Lower lobe of right lung (tissue), 2 donors: ENCODE measurements around the gene RNF43. TPM values are rescaled to one million over a fixed set of nuclear protein-coding genes. Genes with fewer than 3 reads are reported as not detected.

ENCODE experiments used
- ATAC-seq, 2 donors: fragments of 200-7000 bp; cut with Tn5 transposase; one replicate each; pipeline ENCODE4 v1.9.1; 2020 to 2022; ENCODE audit warnings: mild to moderate bottlenecking in 2 of 2, moderate library complexity in 2 of 2
- DNase-seq: peaks from one replicate; pipeline ENCODE4 v3.0.0-alpha.2; 2020
- H3K27ac ChIP-seq: fragments of 200-600 bp; one replicate; pipeline ENCODE4 v1.8.0; 2022
- H3K27me3 ChIP-seq: fragments of 200-600 bp; one replicate; pipeline ENCODE4 v1.8.0; 2022; ENCODE audit warnings: low read depth
- H3K36me3 ChIP-seq: fragments of 200-600 bp; one replicate; pipeline ENCODE4 v1.8.0; 2022; ENCODE audit warnings: mild to moderate bottlenecking
- H3K4me1 ChIP-seq: fragments of 200-600 bp; one replicate; pipeline ENCODE4 v1.8.0; 2022
- H3K4me3 ChIP-seq: fragments of 200-600 bp; one replicate; pipeline ENCODE4 v1.8.0; 2022; ENCODE audit warnings: mild to moderate bottlenecking
- H3K9me3 ChIP-seq: fragments of 200-600 bp; one replicate; pipeline ENCODE4 v1.8.0; 2022
- intact Hi-C: fragments of 100-400 bp; cut with DNase I; formaldehyde crosslinking; loops from one replicate; pipeline ENCODE4 v1.11.0; 2022
- total RNA-seq: library from RNA; stranded (reverse); fragmentation: NEBNext Ultra II Directional; extraction: Animal tissue kit (Norgen Biotek cat#: 25700); gene quantifications from one replicate; pipeline ENCODE4 v1.2.1, GENCODE V29; 2021
- TF ChIP-seq, protein P1 (sequence below): fragments of 200-600 bp; IDR thresholded peaks from one replicate; pipeline ENCODE4 v1.8.0; 2022; ENCODE audit warnings: antibody characterized with exemption, mild to moderate bottlenecking
- donor health status: DM: no; HTN: yes; CAD: no; lungs with severe emphysema.

Gene RNF43
- total RNA-seq, 1 donor from 2014 or later: 9.7 TPM

DNA sequence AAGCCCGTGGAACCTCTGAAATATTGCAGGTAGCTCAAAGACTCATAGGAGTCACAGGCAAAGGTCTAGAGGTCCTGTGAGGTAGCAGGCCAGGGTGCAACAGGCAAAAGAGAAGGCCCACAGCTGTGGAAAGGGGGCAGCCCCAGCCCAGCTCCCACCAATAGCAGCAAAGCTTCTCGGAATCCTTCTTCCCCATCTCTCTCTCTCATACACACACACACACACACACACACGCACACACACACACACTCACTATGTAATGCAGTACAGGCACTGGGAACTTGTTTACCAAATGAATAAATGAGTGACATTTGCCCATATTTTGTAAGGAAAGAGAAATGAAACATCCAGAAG is 48.5 kb downstream of the RNF43 start:
- H3K27me3 ChIP-seq: no peaks in the 10 kb centered on the region
- TF ChIP-seq, protein P1, sequence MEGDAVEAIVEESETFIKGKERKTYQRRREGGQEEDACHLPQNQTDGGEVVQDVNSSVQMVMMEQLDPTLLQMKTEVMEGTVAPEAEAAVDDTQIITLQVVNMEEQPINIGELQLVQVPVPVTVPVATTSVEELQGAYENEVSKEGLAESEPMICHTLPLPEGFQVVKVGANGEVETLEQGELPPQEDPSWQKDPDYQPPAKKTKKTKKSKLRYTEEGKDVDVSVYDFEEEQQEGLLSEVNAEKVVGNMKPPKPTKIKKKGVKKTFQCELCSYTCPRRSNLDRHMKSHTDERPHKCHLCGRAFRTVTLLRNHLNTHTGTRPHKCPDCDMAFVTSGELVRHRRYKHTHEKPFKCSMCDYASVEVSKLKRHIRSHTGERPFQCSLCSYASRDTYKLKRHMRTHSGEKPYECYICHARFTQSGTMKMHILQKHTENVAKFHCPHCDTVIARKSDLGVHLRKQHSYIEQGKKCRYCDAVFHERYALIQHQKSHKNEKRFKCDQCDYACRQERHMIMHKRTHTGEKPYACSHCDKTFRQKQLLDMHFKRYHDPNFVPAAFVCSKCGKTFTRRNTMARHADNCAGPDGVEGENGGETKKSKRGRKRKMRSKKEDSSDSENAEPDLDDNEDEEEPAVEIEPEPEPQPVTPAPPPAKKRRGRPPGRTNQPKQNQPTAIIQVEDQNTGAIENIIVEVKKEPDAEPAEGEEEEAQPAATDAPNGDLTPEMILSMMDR: no peak
- DNase-seq: no peak
- no peaks in the 10 kb centered on the region for H3K9me3 ChIP-seq
- H3K4me3 ChIP-seq: no peak overlapping the region
- no peaks in the 10 kb centered on the region for H3K4me1 ChIP-seq
- H3K36me3 ChIP-seq: peaks cover 5% of the 10 kb centered on the region
- no peak overlapping the region for H3K27ac ChIP-seq
- intact Hi-C loops: no loop called here
- no peak for ATAC-seq

Other genes with a start within 250 kb of the RNF43 start
- gene EPX, start 224.8 kb downstream of the RNF43 start, total RNA-seq: not detected
- 20.1 TPM for gene MKS1, start 198.3 kb downstream of the RNF43 start, total RNA-seq
- gene LPO, start 178.9 kb downstream of the RNF43 start, total RNA-seq: not detected
- gene MPO, start 136.6 kb downstream of the RNF43 start, total RNA-seq: 1.1 TPM
- 20.2 TPM for gene TSPOAP1, start 88.7 kb downstream of the RNF43 start, total RNA-seq
- 82.4 TPM for gene SUPT4H1, start 65.3 kb downstream of the RNF43 start, total RNA-seq
- gene HSF5, start 70.9 kb upstream of the RNF43 start, total RNA-seq: 0.32 TPM
- 37.3 TPM for gene MTMR4, start 97.1 kb upstream of the RNF43 start, total RNA-seq